ENCODE results near the gene GBX2. TPM values are rescaled to one million over a fixed set of nuclear protein-coding genes. Genes with fewer than 3 reads are reported as not detected.

Gene GBX2
- total RNA-seq, 2 experiments from 2014 or later: not detected

DNA sequence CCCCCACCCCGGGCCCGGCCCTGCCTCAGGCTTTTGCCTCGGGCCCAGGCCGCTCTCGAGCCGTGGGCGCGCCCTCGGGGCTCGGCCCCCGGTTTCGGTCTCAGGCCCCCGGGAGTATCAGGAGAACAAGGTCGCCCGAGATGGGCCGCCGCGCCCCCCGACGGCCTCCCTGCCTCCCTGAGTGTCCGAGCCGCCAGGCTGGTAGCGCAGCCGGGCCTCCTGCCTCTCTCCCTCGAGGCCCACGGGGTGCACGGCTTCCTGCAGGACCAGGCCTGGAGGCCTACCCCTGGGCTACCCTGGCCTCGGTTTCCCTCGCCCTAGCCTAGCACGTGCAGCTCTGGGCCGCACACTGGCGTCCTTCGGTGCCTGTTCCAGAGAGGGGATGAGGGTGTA lies 8.4 kb downstream of the GBX2 start:
- TF ChIP-seq, protein P1, sequence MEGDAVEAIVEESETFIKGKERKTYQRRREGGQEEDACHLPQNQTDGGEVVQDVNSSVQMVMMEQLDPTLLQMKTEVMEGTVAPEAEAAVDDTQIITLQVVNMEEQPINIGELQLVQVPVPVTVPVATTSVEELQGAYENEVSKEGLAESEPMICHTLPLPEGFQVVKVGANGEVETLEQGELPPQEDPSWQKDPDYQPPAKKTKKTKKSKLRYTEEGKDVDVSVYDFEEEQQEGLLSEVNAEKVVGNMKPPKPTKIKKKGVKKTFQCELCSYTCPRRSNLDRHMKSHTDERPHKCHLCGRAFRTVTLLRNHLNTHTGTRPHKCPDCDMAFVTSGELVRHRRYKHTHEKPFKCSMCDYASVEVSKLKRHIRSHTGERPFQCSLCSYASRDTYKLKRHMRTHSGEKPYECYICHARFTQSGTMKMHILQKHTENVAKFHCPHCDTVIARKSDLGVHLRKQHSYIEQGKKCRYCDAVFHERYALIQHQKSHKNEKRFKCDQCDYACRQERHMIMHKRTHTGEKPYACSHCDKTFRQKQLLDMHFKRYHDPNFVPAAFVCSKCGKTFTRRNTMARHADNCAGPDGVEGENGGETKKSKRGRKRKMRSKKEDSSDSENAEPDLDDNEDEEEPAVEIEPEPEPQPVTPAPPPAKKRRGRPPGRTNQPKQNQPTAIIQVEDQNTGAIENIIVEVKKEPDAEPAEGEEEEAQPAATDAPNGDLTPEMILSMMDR (IDR thresholded peaks at IDR 0.05): no peak
- intact Hi-C loops (cut with micrococcal nuclease): loop anchor here (10.0 kb wide), 1 partner anchor 485 kb away; no protein-coding TSS in a partner anchor
- Mint-ChIP-seq H3K9me3 (no peaks in the 10 kb centered on the region), H3K27ac (no peak overlapping the region), H3K4me1 (ENCODE audit: low read depth) (peaks cover 2% of the 10 kb centered on the region), H3K27me3 (peaks cover 42% of the 10 kb centered on the region), H3K36me3 (ENCODE audit: low read depth) (no peaks in the 10 kb centered on the region), H3K4me3 (no peak overlapping the region)
- CTCF ChIA-PET: no interaction called here
- DNase-seq (no peak), ATAC-seq (no peak)
- POLR2A ChIA-PET: no interaction called here

DNA sequence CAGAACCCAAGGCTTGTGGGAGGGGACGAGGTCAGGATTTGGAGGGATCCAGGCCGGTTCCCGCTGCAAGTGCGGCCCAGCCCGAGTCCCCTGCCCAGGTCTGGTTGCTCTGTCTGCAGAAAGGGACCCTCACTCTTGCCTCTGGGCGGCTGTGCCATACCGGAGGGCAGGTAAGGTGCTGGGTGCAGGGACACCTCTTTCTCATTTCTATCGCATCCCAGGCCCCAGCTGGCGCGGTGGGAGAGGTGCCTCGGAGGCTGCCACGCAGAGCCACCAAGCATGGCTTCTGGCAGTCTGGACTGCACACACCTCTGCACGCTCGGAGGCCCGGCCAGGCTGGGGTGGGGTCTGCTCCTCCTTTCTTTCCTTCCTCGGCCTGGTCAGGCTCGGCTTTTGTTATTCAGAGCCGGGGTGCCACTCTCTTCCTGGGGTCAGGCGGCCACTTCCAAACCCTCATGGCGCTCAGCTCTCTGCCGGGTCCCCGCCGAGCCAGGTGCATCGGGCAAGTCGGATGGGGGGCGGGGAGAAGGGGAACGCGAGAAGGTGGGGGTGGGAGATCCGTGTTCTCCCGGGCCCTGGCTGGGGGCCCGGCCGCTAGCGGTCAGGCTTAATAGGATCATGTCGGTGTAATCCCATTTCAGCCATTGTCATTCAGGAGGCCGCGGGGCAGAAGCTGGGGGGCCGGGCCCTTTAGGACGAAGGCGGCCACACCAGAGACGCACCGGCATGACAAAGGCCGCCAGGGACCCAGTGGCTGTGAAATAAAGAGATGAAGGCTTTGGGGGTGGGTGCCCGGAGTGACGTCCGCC lies 9.0 kb downstream of the GBX2 start:
- CTCF ChIA-PET: no interaction called here
- H3K9me3 Mint-ChIP-seq: no peaks in the 10 kb centered on the region
- peaks cover 40% of the 10 kb centered on the region for H3K27me3 Mint-ChIP-seq

DNA sequence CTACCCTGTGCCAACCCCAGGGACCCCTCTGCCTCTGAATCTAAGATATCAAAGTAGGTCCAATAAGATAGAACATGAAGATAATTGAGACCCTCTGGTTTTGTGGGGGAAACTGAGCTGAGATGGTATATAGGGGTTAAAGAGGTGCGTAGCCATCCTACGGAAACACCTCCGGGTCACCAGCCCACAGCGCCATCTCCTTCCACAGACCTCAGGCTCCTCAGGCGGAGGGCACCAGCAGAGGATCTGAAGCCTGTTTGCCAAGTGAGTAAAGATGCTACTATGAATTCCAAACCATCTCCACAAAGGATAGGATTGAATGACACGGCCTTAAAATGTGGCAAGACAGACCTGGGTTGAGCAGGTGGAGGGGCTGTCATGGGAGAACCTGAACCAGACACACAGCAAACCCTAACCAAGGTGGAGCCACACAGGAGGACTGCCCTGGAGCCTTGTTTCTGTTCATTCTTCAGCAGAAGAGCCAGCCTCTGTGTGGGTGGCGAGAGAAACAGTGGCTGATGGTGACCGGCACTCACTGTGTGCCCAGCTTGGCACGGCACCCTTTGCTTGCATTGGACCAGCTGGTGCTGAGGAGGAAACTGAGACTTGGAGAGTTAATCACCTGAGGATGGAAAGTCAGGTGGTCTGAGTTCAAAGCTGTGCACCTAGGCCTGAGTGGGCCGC lies 10.2 kb downstream of the GBX2 start:
- TF ChIP-seq, protein P1 (IDR thresholded peaks at IDR 0.05): no peak
- no peak for ATAC-seq
- POLR2A ChIA-PET: no interaction called here
- H3K4me1 Mint-ChIP-seq (ENCODE audit: low read depth): no peaks in the 10 kb centered on the region
- peaks cover 40% of the 10 kb centered on the region for H3K27me3 Mint-ChIP-seq
- DNase-seq: no peak
- intact Hi-C loops (cut with micrococcal nuclease): no loop called here
- H3K9me3 Mint-ChIP-seq: peaks cover 2% of the 10 kb centered on the region
- H3K4me3 Mint-ChIP-seq: no peak overlapping the region
- no peaks in the 10 kb centered on the region for H3K36me3 Mint-ChIP-seq (ENCODE audit: low read depth)
- no peak overlapping the region for H3K27ac Mint-ChIP-seq
- CTCF ChIA-PET: no interaction called here

More for the DNA sequence above, 9.0 kb downstream of the GBX2 start:
- intact Hi-C loops (cut with micrococcal nuclease): no loop called here
- TF ChIP-seq, protein P1 (IDR thresholded peaks at IDR 0.05): no peak
- DNase-seq: no peak
- Mint-ChIP-seq H3K36me3 (ENCODE audit: low read depth) (no peaks in the 10 kb centered on the region), H3K27ac (no peak overlapping the region), H3K4me3 (no peak overlapping the region), H3K4me1 (ENCODE audit: low read depth) (no peaks in the 10 kb centered on the region)
- POLR2A ChIA-PET: no interaction called here
- ATAC-seq: no peak

DNA sequence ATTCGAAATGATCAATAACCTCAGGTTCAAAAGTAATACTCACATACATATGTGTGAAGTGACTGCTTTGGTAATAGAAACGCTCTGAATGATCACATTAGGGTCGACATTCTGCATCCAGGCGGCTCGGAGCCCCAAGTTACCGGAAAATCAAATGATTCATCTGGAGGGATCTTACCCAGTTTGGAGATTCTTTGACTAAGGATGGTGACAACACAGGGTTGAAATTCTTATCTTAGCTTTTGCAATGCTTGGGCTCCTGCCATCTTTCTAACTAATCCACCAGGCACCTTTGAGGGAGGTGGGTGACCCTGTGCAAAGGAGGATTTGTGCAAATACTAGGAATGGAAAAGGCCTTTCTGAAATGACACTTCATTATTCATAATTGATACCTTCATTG lies 10.8 kb downstream of the GBX2 start:
- no peak overlapping the region for H3K27ac Mint-ChIP-seq
- TF ChIP-seq, protein P1 (IDR thresholded peaks at IDR 0.05): no peak
- ChIA-PET POLR2A (no interaction called here), CTCF (no interaction called here)
- peaks cover 34% of the 10 kb centered on the region for H3K27me3 Mint-ChIP-seq
- no peak for ATAC-seq
- no peak for DNase-seq
- no peaks in the 10 kb centered on the region for H3K4me1 Mint-ChIP-seq (ENCODE audit: low read depth)
- H3K36me3 Mint-ChIP-seq (ENCODE audit: low read depth): no peaks in the 10 kb centered on the region
- H3K9me3 Mint-ChIP-seq: peaks cover 6% of the 10 kb centered on the region
- intact Hi-C loops (cut with micrococcal nuclease): no loop called here
- H3K4me3 Mint-ChIP-seq: no peak overlapping the region

DNA sequence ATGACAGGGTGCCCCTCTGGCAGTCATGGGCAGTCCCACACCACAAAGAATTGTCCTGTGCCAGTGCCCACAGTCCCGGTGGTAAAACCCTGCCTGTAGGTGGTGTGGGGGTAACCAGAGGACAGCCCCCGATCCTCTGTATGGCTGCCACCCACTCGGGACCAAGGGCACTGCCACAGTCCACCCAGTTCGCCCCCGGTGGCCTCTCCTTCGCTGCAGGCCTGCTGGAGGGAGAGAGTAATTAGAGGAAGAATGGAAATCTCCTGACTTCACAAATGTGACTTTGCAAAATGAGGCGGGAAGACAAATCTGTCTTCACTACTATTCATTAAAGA lies 11.4 kb downstream of the GBX2 start:
- DNase-seq (no peak), ATAC-seq (no peak)
- Mint-ChIP-seq H3K4me3 (no peak overlapping the region), H3K36me3 (ENCODE audit: low read depth) (no peaks in the 10 kb centered on the region), H3K27ac (no peak overlapping the region), H3K27me3 (peaks cover 29% of the 10 kb centered on the region), H3K9me3 (peaks cover 7% of the 10 kb centered on the region), H3K4me1 (ENCODE audit: low read depth) (no peaks in the 10 kb centered on the region)
- intact Hi-C loops (cut with micrococcal nuclease): no loop called here
- POLR2A ChIA-PET: no interaction called here
- CTCF ChIA-PET: no interaction called here
- TF ChIP-seq, protein P1 (IDR thresholded peaks at IDR 0.05): no peak
